Measurements from ENCODE around the gene ADAMTSL2. TPM values are rescaled to one million over a fixed set of nuclear protein-coding genes. Genes with fewer than 3 reads are reported as not detected.

ADAMTSL2 gene
- total RNA-seq, 3 donors from 2014 or later, result 1.3 to 2.7 (median 1.5) TPM

DNA sequence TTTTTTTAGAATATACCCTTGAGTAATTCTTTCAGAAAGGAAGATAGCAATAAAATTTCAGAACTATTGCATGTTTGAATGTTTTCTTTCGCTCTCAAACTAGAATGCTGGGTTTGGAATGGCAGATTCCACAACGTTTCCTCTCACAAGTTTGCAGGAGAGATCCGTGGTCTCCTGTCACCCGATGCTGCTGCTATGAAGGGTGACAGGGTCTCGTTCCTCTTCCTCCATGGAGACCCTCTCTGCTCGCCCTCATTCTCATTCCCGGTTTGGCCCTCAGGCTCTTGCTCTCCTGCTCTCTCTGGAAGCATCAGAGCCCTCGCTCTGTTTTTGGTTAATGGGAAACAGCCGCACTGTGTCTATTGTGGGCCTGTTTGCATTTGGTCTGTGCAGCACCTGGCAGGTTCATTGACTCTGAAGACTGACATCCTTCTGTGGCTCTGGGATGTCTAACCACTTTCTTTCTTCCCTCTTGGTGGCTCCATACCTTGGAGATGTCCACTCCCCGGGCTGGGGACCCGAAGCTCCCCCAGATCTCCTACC is 87.3 kb downstream of the ADAMTSL2 start:
- Histone ChIP-seq H3K4me3 (no peak overlapping the region), H3K4me1 (ENCODE audit: low read depth) (no peaks in the 10 kb centered on the region), H3K36me3 (ENCODE audit: low read depth) (no peaks in the 10 kb centered on the region), H3K9me3 (peaks cover 10% of the 10 kb centered on the region)
- no peak for TF ChIP-seq CTCF (IDR thresholded peaks at IDR 0.05)
- intact Hi-C loops (cut with DNase I, micrococcal nuclease), result no loop called here
- DNase-seq (no peak), ATAC-seq (no peak)

- TF ChIP-seq CTCF (IDR thresholded peaks at IDR 0.05), result no peak
- Histone ChIP-seq H3K4me3 (no peak overlapping the region), H3K36me3 (ENCODE audit: low read depth) (no peaks in the 10 kb centered on the region), H3K9me3 (peaks cover 10% of the 10 kb centered on the region), H3K4me1 (ENCODE audit: low read depth) (no peaks in the 10 kb centered on the region)
- ATAC-seq (no peak), DNase-seq (no peak)
- intact Hi-C loops (cut with DNase I, micrococcal nuclease), result no loop called here
Observed at GRCh38 chr9:133622555-133622954, 88.1 kb downstream of the ADAMTSL2 start.

Other genes starting within 250 kb of the ADAMTSL2 start
- 10 to 100 TPM; 23.7 to 24.7 (median 24.0) TPM for gene SURF6, start 198.5 kb upstream of the ADAMTSL2 start, total RNA-seq
- gene MED22, start 186.6 kb upstream of the ADAMTSL2 start, total RNA-seq, result 10 to 100 TPM; 19.8 to 33.6 (median 21.3) TPM
- gene RPL7A, start 186.5 kb upstream of the ADAMTSL2 start, total RNA-seq, result 1,000 to 10,000 TPM; 1,420 to 1,482 (median 1,457) TPM
- gene SURF1, start 178.2 kb upstream of the ADAMTSL2 start, total RNA-seq, result 10 to 100 TPM; 45.4 to 63.0 (median 52.2) TPM
- 10 to 100 TPM in 2 of 3 donors, 1 to 10 TPM in 1; 8.7 to 15.0 (median 11.4) TPM for gene SURF2, start 178.2 kb upstream of the ADAMTSL2 start, total RNA-seq
- 100 to 1,000 TPM; 117 to 165 (median 149) TPM for gene SURF4, start 158.6 kb upstream of the ADAMTSL2 start, total RNA-seq
- gene STKLD1, start 158.3 kb upstream of the ADAMTSL2 start, total RNA-seq, result 1 to 10 TPM in 2 of 3 donors, under 1 TPM in 1; 0.41 to 1.4 (median 1.3) TPM
- 10 to 100 TPM; 18.7 to 26.0 (median 20.1) TPM for gene REXO4, start 116.7 kb upstream of the ADAMTSL2 start, total RNA-seq
- 1 to 10 TPM; 3.3 to 5.0 (median 3.6) TPM for gene ADAMTS13, start 112.3 kb upstream of the ADAMTSL2 start, total RNA-seq
- gene CACFD1, start 74.7 kb upstream of the ADAMTSL2 start, total RNA-seq, result 10 to 100 TPM; 42.7 to 84.2 (median 54.1) TPM
- gene SLC2A6, start 55.6 kb upstream of the ADAMTSL2 start, total RNA-seq, result 1 to 10 TPM; 2.6 to 5.3 (median 2.8) TPM
- not detected for gene MYMK, start 9.7 kb upstream of the ADAMTSL2 start, total RNA-seq
- gene FAM163B, start 74.7 kb downstream of the ADAMTSL2 start, total RNA-seq, result 1 to 10 TPM; 2.0 to 3.9 (median 3.8) TPM
- gene DBH, start 101.7 kb downstream of the ADAMTSL2 start, total RNA-seq, result not detected
- 1 to 10 TPM in 1 of 3 donors, under 1 TPM in 2; 0.23 to 2.1 (median 0.46) TPM for gene SARDH, start 203.6 kb downstream of the ADAMTSL2 start, total RNA-seq